GM23338 (cell line): ENCODE data around the gene VPS37C.

Experiments
- EZH2 ChIP-seq: fragments of 200-600 bp; sonication (generic); IDR thresholded peaks from one replicate; pipeline ENCODE4 v1.8.0; 2017; ENCODE audit warnings: antibody characterized with exemption, mild to moderate bottlenecking, low read depth; ENCODE audit not compliant: unreplicated experiment
- EZH2phosphoT487 ChIP-seq: fragments of 200-600 bp; sonication (generic); IDR thresholded peaks from one replicate; pipeline ENCODE4 v1.8.1; 2018; ENCODE audit warnings: antibody characterized with exemption; ENCODE audit not compliant: unreplicated experiment
- NANOG ChIP-seq: IDR thresholded peaks from 2 replicates; pipeline ENCODE4 v1.6.1; 2016; ENCODE audit warnings: antibody characterized with exemption, borderline replicate concordance
- POLR2AphosphoS5 ChIP-seq: IDR thresholded peaks from 2 replicates; pipeline ENCODE4 v1.6.1; 2016; ENCODE audit warnings: antibody characterized with exemption, low read depth
- ZNF331 ChIP-seq: fragments of 250-450 bp; sonication (Bioruptor Pico); IDR thresholded peaks from 2 replicates; pipeline ENCODE4 v1.5.0; 2020; ENCODE audit warnings: low read depth, mild to moderate bottlenecking, moderate library complexity
- TF ChIP-seq, protein P1 (sequence below), 2 experiments: fragments of 200-600 bp in 1 of 2; sonication (generic) in 1 of 2; conservative IDR thresholded peaks; 2 replicates each; pipeline versions ENCODE4 v1.5.1 to v1.6.1; 2016 to 2017; ENCODE audit warnings: antibody characterized with exemption in 2 of 2, low read depth in 2 of 2, mild to moderate bottlenecking in 2 of 2, moderate library complexity in 1 of 2
- TF ChIP-seq, protein P2 (sequence below): IDR thresholded peaks from one replicate; pipeline ENCODE4 v1.6.1; 2018; ENCODE audit warnings: antibody characterized with exemption; ENCODE audit not compliant: unreplicated experiment

DNA sequence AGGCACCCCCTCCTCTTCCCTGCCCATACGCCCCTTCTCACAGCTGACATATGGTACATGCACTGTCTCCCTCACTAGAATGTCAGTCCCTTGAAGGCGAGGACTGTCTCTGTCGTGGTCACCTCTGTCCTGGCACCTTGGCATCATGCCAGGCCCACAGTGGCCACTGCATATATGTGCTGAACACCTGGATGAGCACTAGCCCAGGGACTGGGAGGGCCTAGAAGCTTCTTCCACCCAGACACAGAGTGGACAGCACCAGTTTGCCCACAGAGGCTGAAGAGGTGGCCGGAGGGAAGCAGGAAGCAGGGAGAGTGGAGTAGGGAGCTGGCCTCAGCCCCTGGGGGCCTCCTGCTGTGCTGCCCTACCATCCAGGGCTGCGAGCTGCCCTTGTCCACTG lies 28.6 kb downstream of the VPS37C start:
- TF ChIP-seq, protein P1, sequence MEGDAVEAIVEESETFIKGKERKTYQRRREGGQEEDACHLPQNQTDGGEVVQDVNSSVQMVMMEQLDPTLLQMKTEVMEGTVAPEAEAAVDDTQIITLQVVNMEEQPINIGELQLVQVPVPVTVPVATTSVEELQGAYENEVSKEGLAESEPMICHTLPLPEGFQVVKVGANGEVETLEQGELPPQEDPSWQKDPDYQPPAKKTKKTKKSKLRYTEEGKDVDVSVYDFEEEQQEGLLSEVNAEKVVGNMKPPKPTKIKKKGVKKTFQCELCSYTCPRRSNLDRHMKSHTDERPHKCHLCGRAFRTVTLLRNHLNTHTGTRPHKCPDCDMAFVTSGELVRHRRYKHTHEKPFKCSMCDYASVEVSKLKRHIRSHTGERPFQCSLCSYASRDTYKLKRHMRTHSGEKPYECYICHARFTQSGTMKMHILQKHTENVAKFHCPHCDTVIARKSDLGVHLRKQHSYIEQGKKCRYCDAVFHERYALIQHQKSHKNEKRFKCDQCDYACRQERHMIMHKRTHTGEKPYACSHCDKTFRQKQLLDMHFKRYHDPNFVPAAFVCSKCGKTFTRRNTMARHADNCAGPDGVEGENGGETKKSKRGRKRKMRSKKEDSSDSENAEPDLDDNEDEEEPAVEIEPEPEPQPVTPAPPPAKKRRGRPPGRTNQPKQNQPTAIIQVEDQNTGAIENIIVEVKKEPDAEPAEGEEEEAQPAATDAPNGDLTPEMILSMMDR (conservative IDR thresholded peaks at IDR 0.05; ENCODE audit: low read depth in 2 of 2): no peak
- TF ChIP-seq EZH2: no peak
- no peak for TF ChIP-seq NANOG
- TF ChIP-seq, protein P2, sequence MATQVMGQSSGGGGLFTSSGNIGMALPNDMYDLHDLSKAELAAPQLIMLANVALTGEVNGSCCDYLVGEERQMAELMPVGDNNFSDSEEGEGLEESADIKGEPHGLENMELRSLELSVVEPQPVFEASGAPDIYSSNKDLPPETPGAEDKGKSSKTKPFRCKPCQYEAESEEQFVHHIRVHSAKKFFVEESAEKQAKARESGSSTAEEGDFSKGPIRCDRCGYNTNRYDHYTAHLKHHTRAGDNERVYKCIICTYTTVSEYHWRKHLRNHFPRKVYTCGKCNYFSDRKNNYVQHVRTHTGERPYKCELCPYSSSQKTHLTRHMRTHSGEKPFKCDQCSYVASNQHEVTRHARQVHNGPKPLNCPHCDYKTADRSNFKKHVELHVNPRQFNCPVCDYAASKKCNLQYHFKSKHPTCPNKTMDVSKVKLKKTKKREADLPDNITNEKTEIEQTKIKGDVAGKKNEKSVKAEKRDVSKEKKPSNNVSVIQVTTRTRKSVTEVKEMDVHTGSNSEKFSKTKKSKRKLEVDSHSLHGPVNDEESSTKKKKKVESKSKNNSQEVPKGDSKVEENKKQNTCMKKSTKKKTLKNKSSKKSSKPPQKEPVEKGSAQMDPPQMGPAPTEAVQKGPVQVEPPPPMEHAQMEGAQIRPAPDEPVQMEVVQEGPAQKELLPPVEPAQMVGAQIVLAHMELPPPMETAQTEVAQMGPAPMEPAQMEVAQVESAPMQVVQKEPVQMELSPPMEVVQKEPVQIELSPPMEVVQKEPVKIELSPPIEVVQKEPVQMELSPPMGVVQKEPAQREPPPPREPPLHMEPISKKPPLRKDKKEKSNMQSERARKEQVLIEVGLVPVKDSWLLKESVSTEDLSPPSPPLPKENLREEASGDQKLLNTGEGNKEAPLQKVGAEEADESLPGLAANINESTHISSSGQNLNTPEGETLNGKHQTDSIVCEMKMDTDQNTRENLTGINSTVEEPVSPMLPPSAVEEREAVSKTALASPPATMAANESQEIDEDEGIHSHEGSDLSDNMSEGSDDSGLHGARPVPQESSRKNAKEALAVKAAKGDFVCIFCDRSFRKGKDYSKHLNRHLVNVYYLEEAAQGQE: no peak
- TF ChIP-seq EZH2phosphoT487: no peak
- no peak for TF ChIP-seq ZNF331 (CRISPR knock-in tag)
- no peak for TF ChIP-seq POLR2AphosphoS5
